Activated T-helper 2 cell treated with anti-CD3 and anti-CD28 coated beads, Interferon-gamma antibody, Interleukin-2, Interleukin-4, amounts not matched to agents 10 μg/mL and 5 μg/mL and 100 μg/mL, durations not matched to agents 14 hours and 24 hours and 36 hours (primary cell): ENCODE data around the gene DLG2. TPM values are rescaled to one million over a fixed set of nuclear protein-coding genes. Genes with fewer than 3 reads are reported as not detected.

Experiments
- DNase-seq: peaks from one replicate; pipeline ENCODE4 v3.0.0; 2021; ENCODE audit warnings: low spot score
- H3K27ac Mint-ChIP-seq: one replicate; pipeline ENCODE4 v1.8.0; 2021; ENCODE audit warnings: mixed read lengths
- H3K27me3 Mint-ChIP-seq: one replicate; pipeline ENCODE4 v1.8.0; 2021; ENCODE audit warnings: low read depth, mixed read lengths
- H3K36me3 Mint-ChIP-seq: one replicate; pipeline ENCODE4 v1.8.0; 2021; ENCODE audit warnings: low read depth, mixed read lengths
- H3K4me1 Mint-ChIP-seq: one replicate; pipeline ENCODE4 v1.8.0; 2021; ENCODE audit warnings: low read depth, mixed read lengths
- H3K4me3 Mint-ChIP-seq: one replicate; pipeline ENCODE4 v1.8.0; 2021; ENCODE audit warnings: low read depth, mild to moderate bottlenecking, moderate library complexity, mixed read lengths
- H3K9me3 Mint-ChIP-seq: one replicate; pipeline ENCODE4 v1.8.0; 2021; ENCODE audit warnings: mixed read lengths
- intact Hi-C: fragments of 100-400 bp; cut with micrococcal nuclease; formaldehyde crosslinking; loops from one replicate; pipeline ENCODE4 v1.15.1; 2023
- total RNA-seq: library from RNA; stranded (reverse); gene quantifications from 2 replicates; pipeline ENCODE4 v1.2.3, GENCODE V29; 2022

The DLG2 gene
- total RNA-seq, 1 donor from 2014 or later: 1.8 TPM

- no peaks in the 10 kb centered on the region for H3K9me3 Mint-ChIP-seq
- intact Hi-C loops: no loop called here
- no peaks in the 10 kb centered on the region for H3K27me3 Mint-ChIP-seq
- no peak overlapping the region for H3K27ac Mint-ChIP-seq
- no peaks in the 10 kb centered on the region for H3K36me3 Mint-ChIP-seq
- no peaks in the 10 kb centered on the region for H3K4me1 Mint-ChIP-seq
- no peak overlapping the region for H3K4me3 Mint-ChIP-seq
- no peak for DNase-seq
Measured at GRCh38 chr11:84607975-84608836, 1018.9 kb downstream of the DLG2 start.

- DNase-seq: no peak
- intact Hi-C loops: no loop called here
- Mint-ChIP-seq H3K4me1 (no peaks in the 10 kb centered on the region), H3K27me3 (no peaks in the 10 kb centered on the region), H3K27ac (no peak overlapping the region), H3K4me3 (no peak overlapping the region), H3K36me3 (no peaks in the 10 kb centered on the region), H3K9me3 (peaks cover 10% of the 10 kb centered on the region)
Measured at GRCh38 chr11:84594602-84595001, 1032.5 kb downstream of the DLG2 start.

GRCh38 chr11:84590106-84590505 is 1037.0 kb downstream of the DLG2 start:
- intact Hi-C loops: no loop called here
- H3K27ac Mint-ChIP-seq: no peak overlapping the region

GRCh38 chr11:84588131-84588829 is 1038.9 kb downstream of the DLG2 start:
- H3K9me3 Mint-ChIP-seq: peaks cover 10% of the 10 kb centered on the region
- DNase-seq: no peak
- H3K27ac Mint-ChIP-seq: no peak overlapping the region
- H3K36me3 Mint-ChIP-seq: no peaks in the 10 kb centered on the region
- no peak overlapping the region for H3K4me3 Mint-ChIP-seq
- no peaks in the 10 kb centered on the region for H3K4me1 Mint-ChIP-seq
- intact Hi-C loops: no loop called here
- no peaks in the 10 kb centered on the region for H3K27me3 Mint-ChIP-seq

More at GRCh38 chr11:84590106-84590505, 1037.0 kb downstream of the DLG2 start:
- H3K27me3 Mint-ChIP-seq: no peaks in the 10 kb centered on the region
- peaks cover 10% of the 10 kb centered on the region for H3K9me3 Mint-ChIP-seq
- DNase-seq: no peak
- no peak overlapping the region for H3K4me3 Mint-ChIP-seq
- H3K36me3 Mint-ChIP-seq: no peaks in the 10 kb centered on the region
- H3K4me1 Mint-ChIP-seq: no peaks in the 10 kb centered on the region

GRCh38 chr11:84583106-84583505 is 1044.0 kb downstream of the DLG2 start:
- H3K27ac Mint-ChIP-seq: no peak overlapping the region
- intact Hi-C loops: no loop called here
- H3K4me3 Mint-ChIP-seq: no peak overlapping the region
- H3K4me1 Mint-ChIP-seq: no peaks in the 10 kb centered on the region
- no peak for DNase-seq
- H3K36me3 Mint-ChIP-seq: no peaks in the 10 kb centered on the region
- H3K9me3 Mint-ChIP-seq: no peaks in the 10 kb centered on the region
- H3K27me3 Mint-ChIP-seq: no peaks in the 10 kb centered on the region

- intact Hi-C loops: no loop called here
- Mint-ChIP-seq H3K4me1 (no peaks in the 10 kb centered on the region), H3K27ac (no peak overlapping the region), H3K4me3 (no peak overlapping the region), H3K9me3 (peaks cover 6% of the 10 kb centered on the region), H3K36me3 (no peaks in the 10 kb centered on the region), H3K27me3 (no peaks in the 10 kb centered on the region)
- no peak for DNase-seq
Measured at GRCh38 chr11:84581083-84581482, 1046.1 kb downstream of the DLG2 start.

GRCh38 chr11:84580428-84580827 is 1046.7 kb downstream of the DLG2 start:
- intact Hi-C loops: no loop called here
- no peak for DNase-seq
- Mint-ChIP-seq H3K27me3 (no peaks in the 10 kb centered on the region), H3K9me3 (peaks cover 6% of the 10 kb centered on the region), H3K27ac (no peak overlapping the region), H3K4me1 (no peaks in the 10 kb centered on the region), H3K4me3 (no peak overlapping the region), H3K36me3 (no peaks in the 10 kb centered on the region)

- Mint-ChIP-seq H3K4me3 (no peak overlapping the region), H3K36me3 (no peaks in the 10 kb centered on the region), H3K4me1 (no peaks in the 10 kb centered on the region), H3K27me3 (no peaks in the 10 kb centered on the region), H3K27ac (no peak overlapping the region), H3K9me3 (peaks cover 6% of the 10 kb centered on the region)
- DNase-seq: no peak
- intact Hi-C loops: no loop called here
Measured at GRCh38 chr11:84573868-84574267, 1053.3 kb downstream of the DLG2 start.

- Mint-ChIP-seq H3K27ac (no peak overlapping the region), H3K9me3 (no peaks in the 10 kb centered on the region), H3K27me3 (no peaks in the 10 kb centered on the region), H3K36me3 (no peaks in the 10 kb centered on the region), H3K4me1 (no peaks in the 10 kb centered on the region), H3K4me3 (no peak overlapping the region)
- no peak for DNase-seq
- intact Hi-C loops: loop anchor here (10.0 kb wide), 1 partner anchor 732 kb away; no protein-coding TSS in a partner anchor
Measured at GRCh38 chr11:84566671-84567070, 1060.5 kb downstream of the DLG2 start.

GRCh38 chr11:84564867-84565184 is 1062.3 kb downstream of the DLG2 start:
- no peak for DNase-seq
- Mint-ChIP-seq H3K27me3 (no peaks in the 10 kb centered on the region), H3K4me1 (no peaks in the 10 kb centered on the region), H3K9me3 (no peaks in the 10 kb centered on the region), H3K36me3 (no peaks in the 10 kb centered on the region), H3K27ac (no peak overlapping the region), H3K4me3 (no peak overlapping the region)
- intact Hi-C loops: loop anchor here (10.0 kb wide), 1 partner anchor 730 kb away; no protein-coding TSS in a partner anchor

GRCh38 chr11:84564180-84564866 is 1062.8 kb downstream of the DLG2 start:
- no peaks in the 10 kb centered on the region for H3K36me3 Mint-ChIP-seq
- H3K27me3 Mint-ChIP-seq: no peaks in the 10 kb centered on the region
- H3K4me3 Mint-ChIP-seq: no peak overlapping the region
- no peak overlapping the region for H3K27ac Mint-ChIP-seq
- intact Hi-C loops: loop anchor here (10.0 kb wide), 1 partner anchor 730 kb away; no protein-coding TSS in a partner anchor
- no peaks in the 10 kb centered on the region for H3K9me3 Mint-ChIP-seq
- no peaks in the 10 kb centered on the region for H3K4me1 Mint-ChIP-seq
- DNase-seq: no peak

- no peak overlapping the region for H3K4me3 Mint-ChIP-seq
- no peak for DNase-seq
- no peak overlapping the region for H3K27ac Mint-ChIP-seq
- no peaks in the 10 kb centered on the region for H3K36me3 Mint-ChIP-seq
- no peaks in the 10 kb centered on the region for H3K4me1 Mint-ChIP-seq
- intact Hi-C loops: loop anchor here (10.0 kb wide), 1 partner anchor 729 kb away; no protein-coding TSS in a partner anchor
- H3K9me3 Mint-ChIP-seq: no peaks in the 10 kb centered on the region
- no peaks in the 10 kb centered on the region for H3K27me3 Mint-ChIP-seq
Measured at GRCh38 chr11:84563356-84563755, 1063.8 kb downstream of the DLG2 start.
